HepG2 (cell line): Measurements from ENCODE around the gene SUDS3. TPM values are rescaled to one million over a fixed set of nuclear protein-coding genes. Genes with fewer than 3 reads are reported as not detected.
A peak's percentile ranks its signal among the peaks of the same experiment; 100 is the strongest.

ENCODE experiments used
- ATAC-seq: fragments of 200-7000 bp; cut with Tn5 transposase; 3 replicates; pipeline ENCODE4 v1.9.1; 2020; ENCODE audit warnings: mild to moderate bottlenecking, moderate library complexity
- BruUV-seq: library from RNA; stranded (reverse); fragments of 400-500 nt; replicated peaks from 2 replicates; lab custom pipeline; 2021; lab: Mats Ljungman, UMichigan
- CTCF ChIA-PET: fragments of 300-600 bp; formaldehyde crosslinking; extraction: SDS; loops from one replicate; lab custom pipeline; 2021; ENCODE audit warnings: low total read pairs, inconsistent platforms, low intra/inter-chr PET ratio; lab: Yijun Ruan, JAX
- POLR2A ChIA-PET: fragments of 350-600 bp; sonication (Branson Sonifier 250); formaldehyde crosslinking; loops from one replicate; lab custom pipeline; 2020; ENCODE audit warnings: antibody characterized with exemption, inconsistent platforms; lab: Yijun Ruan, JAX
- DNase-seq: peaks from one replicate; pipeline ENCODE4 v3.0.0-alpha.2; 2015; ENCODE audit warnings: low spot score
- FAIRE-seq: peaks from 3 replicates; lab custom pipeline; 2011; peaks lifted over from hg19 to GRCh38; lab: Jason Lieb, UNC
- H2AFZ ChIP-seq: one replicate; pipeline ENCODE4 v1.6.1; 2011; ENCODE audit warnings: low read length, inconsistent platforms
- H3K27ac ChIP-seq: fragments of 300-600 bp; 3 replicates; pipeline ENCODE4 v1.8.0; 2011; ENCODE audit warnings: mixed run types, mild to moderate bottlenecking, mixed read lengths, low read length, inconsistent platforms; ENCODE audit not compliant: insufficient read depth; ENCODE audit errors: extremely low read length
- H3K27me3 ChIP-seq, 2 experiments: fragments of 200-600 bp in 1 of 2; 2 replicates in 1 of 2; 3 replicates in 1 of 2; pipeline versions ENCODE4 v1.6.0 to v1.8.0; 2011; ENCODE audit warnings: low read length in 2 of 2, mild to moderate bottlenecking in 2 of 2, moderate library complexity in 2 of 2, inconsistent platforms in 1 of 2; ENCODE audit not compliant: insufficient read depth in 2 of 2, control insufficient read depth in 1 of 2
- H3K36me3 ChIP-seq, 2 experiments: fragments of 200-600 bp in 1 of 2; replicated peaks in 1 of 2; 2 replicates in 1 of 2; 3 replicates in 1 of 2; pipeline versions ENCODE4 v1.5.1 to v1.8.0; 2011; ENCODE audit warnings: low read length in 2 of 2, inconsistent platforms in 1 of 2; ENCODE audit not compliant: insufficient read depth in 2 of 2, control insufficient read depth in 1 of 2
- H3K4me1 ChIP-seq: 2 replicates; pipeline ENCODE4 v1.5.1; 2012; ENCODE audit warnings: low read length, inconsistent platforms; ENCODE audit not compliant: insufficient read depth
- H3K4me2 ChIP-seq: 2 replicates; pipeline ENCODE4 v1.6.0; 2011; ENCODE audit warnings: low read depth, low read length, inconsistent platforms
- H3K4me3 ChIP-seq, 3 experiments: fragments of 200-600 bp in 1 of 3; sonication (generic), shearing (Covaris generic) in 1 of 3; replicated peaks in 1 of 3; 2 replicates each; pipeline ENCODE4 v1.5.1; 2011 to 2016; ENCODE audit warnings: low read length in 3 of 3, inconsistent platforms in 2 of 3, low read depth in 2 of 3, mild to moderate bottlenecking in 2 of 3, control low read depth in 1 of 3, mixed read lengths in 1 of 3; ENCODE audit not compliant: insufficient read depth in 1 of 3
- H3K79me2 ChIP-seq: one replicate; pipeline ENCODE4 v1.6.1; 2011; ENCODE audit warnings: low read length, inconsistent platforms; ENCODE audit not compliant: insufficient read depth
- H3K9ac ChIP-seq: 2 replicates; pipeline ENCODE4 v1.6.0; 2011; ENCODE audit warnings: mild to moderate bottlenecking, low read depth, low read length, inconsistent platforms; ENCODE audit not compliant: insufficient read depth
- H3K9me3 ChIP-seq: 2 replicates; pipeline ENCODE4 v1.5.1; 2012; ENCODE audit warnings: mild to moderate bottlenecking, low read length
- H4K20me1 ChIP-seq: 2 replicates; pipeline ENCODE4 v1.6.0; 2011; ENCODE audit warnings: inconsistent platforms, mild to moderate bottlenecking, low read length, moderate library complexity; ENCODE audit not compliant: insufficient read depth
- CHD4 ChIP-seq: fragments of 200-600 bp; sonication (generic); IDR thresholded peaks from 2 replicates; pipeline ENCODE4 v1.7.0; 2017; ENCODE audit warnings: mild to moderate bottlenecking, low read length, borderline replicate concordance
- ELF3 ChIP-seq: IDR thresholded peaks from 2 replicates; pipeline ENCODE4 v1.6.1; 2016; ENCODE audit warnings: missing genetic modification reagents, missing compliant biosample characterization
- FOXA1 ChIP-seq, 2 experiments: fragments of 450-650 bp in 1 of 2; sonication (generic) in 1 of 2; formaldehyde crosslinking in 1 of 2; IDR thresholded peaks; 2 replicates each; pipeline versions ENCODE4 v1.4.0 to v1.6.1; 2016 to 2020; ENCODE audit warnings: missing genetic modification reagents in 1 of 2
- HMG20A ChIP-seq: IDR thresholded peaks from 2 replicates; pipeline ENCODE4 v1.6.1; 2016; ENCODE audit warnings: borderline replicate concordance
- PHF20 ChIP-seq: sonication (generic); formaldehyde crosslinking; IDR thresholded peaks from 2 replicates; pipeline ENCODE4 v1.5.0; 2020; ENCODE audit warnings: mild to moderate bottlenecking, missing genetic modification reagents
- REL ChIP-seq: sonication (generic); formaldehyde crosslinking; conservative IDR thresholded peaks from 2 replicates; pipeline ENCODE4 v1.8.0; 2022; ENCODE audit warnings: mild to moderate bottlenecking, missing genetic modification reagents, moderate library complexity
- RELA ChIP-seq: sonication (generic); formaldehyde crosslinking; IDR thresholded peaks from 2 replicates; pipeline ENCODE4 v1.4.0; 2020; ENCODE audit warnings: missing genetic modification reagents
- SOX13 ChIP-seq, 3 experiments: fragments of 450-650 bp in 1 of 3; sonication (generic) in 1 of 3; formaldehyde crosslinking in 1 of 3; IDR thresholded peaks in 2 of 3; conservative IDR thresholded peaks in 1 of 3; 2 replicates each; pipeline versions ENCODE4 v1.5.0 to v1.6.1; 2016 to 2020; ENCODE audit warnings: antibody characterized with exemption in 1 of 3, mild to moderate bottlenecking in 1 of 3, missing compliant biosample characterization in 1 of 3, missing genetic modification reagents in 1 of 3, moderate library complexity in 1 of 3
- SYNCRIP ChIP-seq: fragments of 200-400 bp; formaldehyde crosslinking; IDR thresholded peaks from 2 replicates; pipeline ENCODE4 v1.6.1; 2018; ENCODE audit warnings: mild to moderate bottlenecking, low read depth, low read length; ENCODE audit not compliant: insufficient read depth
- ZNF253 ChIP-seq: sonication (generic); formaldehyde crosslinking; IDR thresholded peaks from 2 replicates; pipeline ENCODE4 v1.8.0; 2022; ENCODE audit warnings: mild to moderate bottlenecking, missing genetic modification reagents, borderline replicate concordance
- ZNF816 ChIP-seq: sonication (generic); formaldehyde crosslinking; IDR thresholded peaks from 2 replicates; pipeline ENCODE4 v1.8.0; 2022; ENCODE audit warnings: missing genetic modification reagents, mild to moderate bottlenecking, borderline replicate concordance
- ZNF841 ChIP-seq: sonication (generic); formaldehyde crosslinking; IDR thresholded peaks from 2 replicates; pipeline ENCODE4 v1.8.1; 2023; ENCODE audit warnings: missing genetic modification reagents, borderline replicate concordance
- WGBS: methylation state at CpG from one replicate; pipeline ENCODE4 v1.1.6; 2017; ENCODE audit warnings: low lambda C conversion rate; 5-methylcytosine and 5-hydroxymethylcytosine counted together
- in situ Hi-C: cut with HindIII; loops from 2 replicates; pipeline ENCODE4 v1.10.0; 2017; ENCODE audit warnings: low pct_unique_long_range_greater_than_20kb; ENCODE audit not compliant: extremely low pct_ligation_motif_present
- intact Hi-C: fragments of 100-400 bp; cut with micrococcal nuclease; formaldehyde crosslinking; loops from one replicate; pipeline ENCODE4 v1.10.0; 2022; ENCODE audit not compliant: unreplicated experiment
- polyA plus RNA-seq, 8 experiments: library from polyadenylated mRNA; depleted of rRNA in 3 of 8; stranded (reverse) in 7 of 8; unstranded in 1 of 8; fragments of >200 nt; fragmentation: Illumina TruSeq in 4 of 8; extraction: Trizol in 4 of 8; gene quantifications; 2 replicates each; pipeline versions ENCODE4 v1.2.1 to v1.2.3, GENCODE V29; 2011 to 2016; ENCODE audit warnings: low read depth in 4 of 8, missing spikeins in 1 of 8, mixed read lengths in 1 of 8; ENCODE audit not compliant: insufficient read depth in 1 of 8
- total RNA-seq, 5 experiments: library from RNA; depleted of rRNA; stranded (reverse); fragments of >200 nt; fragmentation: Illumina TruSeq; extraction: Trizol; gene quantifications; 2 replicates each; pipeline ENCODE4 v1.2.3, GENCODE V29; 2016; ENCODE audit warnings: low read depth in 1 of 5
- TF ChIP-seq, protein P1 (sequence below): sonication (generic); formaldehyde crosslinking; IDR thresholded peaks from 2 replicates; pipeline ENCODE4 v1.5.0; 2020; ENCODE audit warnings: mild to moderate bottlenecking, missing genetic modification reagents
- TF ChIP-seq, protein P2 (sequence below): sonication (generic); formaldehyde crosslinking; IDR thresholded peaks from 2 replicates; pipeline ENCODE4 v1.4.0; 2020; ENCODE audit warnings: missing genetic modification reagents, mild to moderate bottlenecking, borderline replicate concordance
- TF ChIP-seq, protein P3 (sequence below): sonication (generic); formaldehyde crosslinking; IDR thresholded peaks from 2 replicates; pipeline ENCODE4 v1.5.0; 2020; ENCODE audit warnings: missing genetic modification reagents

The SUDS3 gene
- total and polyA plus RNA-seq, 2 of the 13 experiments (the other 11 are each of a cell fraction or from before 2014, with no cell fraction given), result 20.2 to 33.1 TPM

DNA sequence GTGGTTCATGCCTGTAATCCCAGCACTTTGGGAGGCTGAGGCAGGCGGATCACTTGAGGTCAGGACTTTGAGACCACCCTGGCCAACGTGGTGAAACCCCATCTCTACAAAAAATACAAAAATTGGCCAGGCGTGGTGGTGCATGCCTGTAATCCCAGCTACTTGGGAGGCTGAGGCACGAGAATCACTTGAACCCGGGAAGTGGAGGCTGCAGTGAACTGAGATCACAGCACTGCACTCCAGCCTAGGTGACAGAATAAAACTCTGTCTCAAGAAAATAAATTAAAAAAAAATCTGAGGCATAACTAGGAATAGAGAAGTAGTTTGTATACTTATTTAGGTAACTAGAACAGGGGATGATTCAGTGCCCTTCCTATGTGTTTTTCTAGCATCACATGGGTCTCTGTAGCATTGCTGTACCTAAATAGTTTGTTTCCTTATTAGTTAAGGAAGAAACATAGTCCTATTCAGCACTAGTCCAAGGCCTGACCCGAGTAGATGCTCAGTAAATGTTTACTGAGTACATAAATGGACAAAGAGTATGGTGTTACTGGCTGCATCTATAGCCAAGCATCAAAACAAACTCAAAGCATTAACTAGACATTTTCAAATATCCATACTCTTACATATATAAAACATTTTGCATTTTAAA lies 25.3 kb upstream of the SUDS3 start:
- Histone ChIP-seq H3K9me3 (peaks cover 5% of the 10 kb centered on the region; the same call in 1 of the 2 replicates), H3K4me3 (no peak overlapping the region), H3K36me3 (no peaks in the 10 kb centered on the region), H3K79me2 (peaks cover 2% of the 10 kb centered on the region), H3K4me1 (peaks cover 38% of the 10 kb centered on the region), H2AFZ (no peak overlapping the region), H3K27ac (no peak overlapping the region), H3K27me3 (no peaks in the 10 kb centered on the region), H3K9ac (no peak overlapping the region), H4K20me1 (0 out of 2 replicates have a peak, but pooled peaks cover 7% of the 10 kb centered on the region), H3K4me2 (no peak overlapping the region)
- BruUV-seq, result no TSS peak
- no peak for FAIRE-seq
- POLR2A ChIA-PET, result no interaction called here
- DNase-seq, result peak; percentile 49
- CTCF ChIA-PET, result no interaction called here
- WGBS, result 76% methylated on average over 6 of the region's 6 CpGs
- in situ Hi-C loops (no loop called here), intact Hi-C loops (loop anchor here (2.0 kb wide), 1 partner anchor 52 kb away; no protein-coding TSS in a partner anchor)
- ATAC-seq, result peak; percentile 87
- TF ChIP-seq, protein P1, sequence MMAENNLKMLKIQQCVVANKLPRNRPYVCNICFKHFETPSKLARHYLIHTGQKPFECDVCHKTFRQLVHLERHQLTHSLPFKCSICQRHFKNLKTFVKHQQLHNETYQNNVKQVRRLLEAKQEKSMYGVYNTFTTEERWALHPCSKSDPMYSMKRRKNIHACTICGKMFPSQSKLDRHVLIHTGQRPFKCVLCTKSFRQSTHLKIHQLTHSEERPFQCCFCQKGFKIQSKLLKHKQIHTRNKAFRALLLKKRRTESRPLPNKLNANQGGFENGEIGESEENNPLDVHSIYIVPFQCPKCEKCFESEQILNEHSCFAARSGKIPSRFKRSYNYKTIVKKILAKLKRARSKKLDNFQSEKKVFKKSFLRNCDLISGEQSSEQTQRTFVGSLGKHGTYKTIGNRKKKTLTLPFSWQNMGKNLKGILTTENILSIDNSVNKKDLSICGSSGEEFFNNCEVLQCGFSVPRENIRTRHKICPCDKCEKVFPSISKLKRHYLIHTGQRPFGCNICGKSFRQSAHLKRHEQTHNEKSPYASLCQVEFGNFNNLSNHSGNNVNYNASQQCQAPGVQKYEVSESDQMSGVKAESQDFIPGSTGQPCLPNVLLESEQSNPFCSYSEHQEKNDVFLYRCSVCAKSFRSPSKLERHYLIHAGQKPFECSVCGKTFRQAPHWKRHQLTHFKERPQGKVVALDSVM, result peak; percentile 62; the same call in 1 of the 2 replicates
- no peak for TF ChIP-seq ZNF816 (CRISPR knock-in tag)
- no peak for TF ChIP-seq SOX13 (IDR thresholded peaks at IDR 0.05)
- peak in 1 of 2 experiments; percentile 49; a peak in 1 of 4 replicates for TF ChIP-seq SOX13 (CRISPR knock-in tag; conservative IDR thresholded peaks at IDR 0.05 in 1 of 2, IDR thresholded peaks at IDR 0.05 in 1 of 2)
- no peak for TF ChIP-seq ZNF253 (CRISPR knock-in tag)
- TF ChIP-seq FOXA1 (IDR thresholded peaks at IDR 0.05), result no peak
- 0 out of 2 replicates have a peak, but pooled peaks have one; percentile 20 for TF ChIP-seq FOXA1 (CRISPR knock-in tag; IDR thresholded peaks at IDR 0.05)
- no peak for TF ChIP-seq SYNCRIP
- TF ChIP-seq REL, result no peak
- TF ChIP-seq, protein P2, sequence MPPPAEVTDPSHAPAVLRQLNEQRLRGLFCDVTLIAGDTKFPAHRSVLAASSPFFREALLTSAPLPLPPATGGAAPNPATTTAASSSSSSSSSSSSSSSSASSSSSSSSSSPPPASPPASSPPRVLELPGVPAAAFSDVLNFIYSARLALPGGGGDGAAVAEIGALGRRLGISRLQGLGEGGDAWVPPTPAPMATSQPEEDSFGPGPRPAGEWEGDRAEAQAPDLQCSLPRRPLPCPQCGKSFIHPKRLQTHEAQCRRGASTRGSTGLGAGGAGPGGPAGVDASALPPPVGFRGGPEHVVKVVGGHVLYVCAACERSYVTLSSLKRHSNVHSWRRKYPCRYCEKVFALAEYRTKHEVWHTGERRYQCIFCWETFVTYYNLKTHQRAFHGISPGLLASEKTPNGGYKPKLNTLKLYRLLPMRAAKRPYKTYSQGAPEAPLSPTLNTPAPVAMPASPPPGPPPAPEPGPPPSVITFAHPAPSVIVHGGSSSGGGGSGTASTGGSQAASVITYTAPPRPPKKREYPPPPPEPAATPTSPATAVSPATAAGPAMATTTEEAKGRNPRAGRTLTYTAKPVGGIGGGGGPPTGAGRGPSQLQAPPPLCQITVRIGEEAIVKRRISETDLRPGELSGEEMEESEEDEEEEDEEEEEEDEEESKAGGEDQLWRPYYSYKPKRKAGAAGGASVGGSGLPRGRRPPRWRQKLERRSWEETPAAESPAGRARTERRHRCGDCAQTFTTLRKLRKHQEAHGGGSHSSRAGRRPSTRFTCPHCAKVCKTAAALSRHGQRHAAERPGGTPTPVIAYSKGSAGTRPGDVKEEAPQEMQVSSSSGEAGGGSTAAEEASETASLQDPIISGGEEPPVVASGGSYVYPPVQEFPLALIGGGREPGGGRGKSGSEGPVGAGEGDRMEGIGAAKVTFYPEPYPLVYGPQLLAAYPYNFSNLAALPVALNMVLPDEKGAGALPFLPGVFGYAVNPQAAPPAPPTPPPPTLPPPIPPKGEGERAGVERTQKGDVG (CRISPR knock-in tag), result no peak
- TF ChIP-seq, protein P3, sequence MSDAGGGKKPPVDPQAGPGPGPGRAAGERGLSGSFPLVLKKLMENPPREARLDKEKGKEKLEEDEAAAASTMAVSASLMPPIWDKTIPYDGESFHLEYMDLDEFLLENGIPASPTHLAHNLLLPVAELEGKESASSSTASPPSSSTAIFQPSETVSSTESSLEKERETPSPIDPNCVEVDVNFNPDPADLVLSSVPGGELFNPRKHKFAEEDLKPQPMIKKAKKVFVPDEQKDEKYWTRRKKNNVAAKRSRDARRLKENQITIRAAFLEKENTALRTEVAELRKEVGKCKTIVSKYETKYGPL (CRISPR knock-in tag), result no peak
- no peak for TF ChIP-seq CHD4
- no peak for TF ChIP-seq RELA (CRISPR knock-in tag)
- peak; percentile 67; the same call in 1 of the 2 replicates for TF ChIP-seq ELF3 (CRISPR knock-in tag)
- TF ChIP-seq ZNF841 (CRISPR knock-in tag), result no peak
- TF ChIP-seq HMG20A (CRISPR knock-in tag), result peak; percentile 22; the same call in 1 of the 2 replicates
- TF ChIP-seq PHF20 (CRISPR knock-in tag), result no peak
